Right atrium auricular region (tissue), 2 donors: ENCODE results near the gene LSM14A. TPM values are rescaled to one million over a fixed set of nuclear protein-coding genes. Genes with fewer than 3 reads are reported as not detected.
"Not testable (repeated sequence)": the region's sequence is repeated elsewhere in the genome, so short reads cannot be mapped to it uniquely, and the experiment has no call there.

Experiments used
- DNase-seq: peaks from one replicate; pipeline ENCODE4 v3.0.0-alpha.2; 2019; ENCODE audit warnings: low spot score
- H3K27ac ChIP-seq, 2 donors: fragments of 200-600 bp; sonication (generic); 1 replicate in 1 of 2; 2 replicates in 1 of 2; pipeline ENCODE4 v1.5.1; 2016 to 2019
- H3K27me3 ChIP-seq, 2 donors: fragments of 200-600 bp; sonication (generic); one replicate each; pipeline versions ENCODE4 v1.5.1 to v1.6.0; 2017 to 2019
- H3K36me3 ChIP-seq: fragments of 200-600 bp; sonication (generic); one replicate; pipeline ENCODE4 v1.5.1; 2016
- H3K4me1 ChIP-seq, 2 donors: fragments of 200-600 bp; sonication (generic); one replicate each; pipeline versions ENCODE4 v1.5.1 to v1.6.0; 2017 to 2019
- H3K4me3 ChIP-seq, 2 donors: fragments of 200-600 bp; sonication (generic); 1 replicate in 1 of 2; 2 replicates in 1 of 2; pipeline ENCODE4 v1.5.1; 2017 to 2019; ENCODE audit warnings: mild to moderate bottlenecking in 1 of 2, moderate library complexity in 1 of 2
- H3K9me3 ChIP-seq, 2 donors: fragments of 200-600 bp; sonication (generic); one replicate each; pipeline ENCODE4 v1.5.1; 2019
- CTCF ChIP-seq, 2 donors: fragments of 200-600 bp; sonication (generic); IDR thresholded peaks; one replicate each; pipeline ENCODE4 v1.5.1; 2019; ENCODE audit warnings: antibody characterized with exemption in 2 of 2
- total RNA-seq, 2 donors: library from RNA; depleted of rRNA; stranded (reverse); fragments of >200 nt; gene quantifications; one replicate each; pipeline ENCODE4 v1.1.0, GENCODE V29; 2016

Gene LSM14A
- total RNA-seq, 2 donors from 2014 or later: 60.3 to 80.2 TPM

GRCh38 chr19:34131100-34131499, 41.2 kb upstream of the LSM14A start:
- no peaks in the 10 kb centered on the region for H3K27me3 ChIP-seq
- H3K36me3 ChIP-seq: no peaks in the 10 kb centered on the region
- H3K9me3 ChIP-seq: no peaks in the 10 kb centered on the region
- H3K4me3 ChIP-seq: no peak overlapping the region
- H3K4me1 ChIP-seq: no peaks in the 10 kb centered on the region
- no peak for DNase-seq
- no peak overlapping the region for H3K27ac ChIP-seq
- no peak for TF ChIP-seq CTCF (IDR thresholded peaks at IDR 0.05)

GRCh38 chr19:34132145-34132544, 40.2 kb upstream of the LSM14A start:
- DNase-seq, H3K27me3 ChIP-seq, H3K9me3 ChIP-seq, H3K4me3 ChIP-seq, H3K4me1 ChIP-seq, H3K36me3 ChIP-seq, H3K27ac ChIP-seq: not testable (repeated sequence)

GRCh38 chr19:34132706-34133105, 39.6 kb upstream of the LSM14A start:
- not testable (repeated sequence) for H3K27me3 ChIP-seq, H3K36me3 ChIP-seq, H3K4me3 ChIP-seq, H3K27ac ChIP-seq, H3K9me3 ChIP-seq, H3K4me1 ChIP-seq, DNase-seq

GRCh38 chr19:34134190-34135053, 37.9 kb upstream of the LSM14A start:
- peak; percentile 81 for DNase-seq
- TF ChIP-seq CTCF (IDR thresholded peaks at IDR 0.05): peak in 1 of 2 donors; percentile 17
- H3K4me1 ChIP-seq: no peaks in the 10 kb centered on the region
- peak overlapping the region; percentile 77 to 86 for H3K4me3 ChIP-seq
- H3K27me3 ChIP-seq: no peaks in the 10 kb centered on the region
- H3K27ac ChIP-seq: peak overlapping the region; percentile 86 to 91
- H3K9me3 ChIP-seq: no peaks in the 10 kb centered on the region
- no peaks in the 10 kb centered on the region for H3K36me3 ChIP-seq

- DNase-seq: no peak
- Histone ChIP-seq H3K27me3 (no peaks in the 10 kb centered on the region), H3K4me1 (no peaks in the 10 kb centered on the region), H3K4me3 (peak overlapping the region; percentile 77 to 86), H3K36me3 (no peaks in the 10 kb centered on the region), H3K27ac (peak overlapping the region; percentile 86 to 91), H3K9me3 (no peaks in the 10 kb centered on the region)
- TF ChIP-seq CTCF (IDR thresholded peaks at IDR 0.05): no peak
These were observed 37.1 kb upstream of the LSM14A start for GRCh38 chr19:34135054-34135800.

GRCh38 chr19:34135821-34136611, 36.3 kb upstream of the LSM14A start:
- H3K27ac ChIP-seq: no peak overlapping the region
- H3K9me3 ChIP-seq: no peaks in the 10 kb centered on the region
- H3K27me3 ChIP-seq: no peaks in the 10 kb centered on the region
- no peak overlapping the region for H3K4me3 ChIP-seq
- no peak for TF ChIP-seq CTCF (IDR thresholded peaks at IDR 0.05)
- H3K4me1 ChIP-seq: no peaks in the 10 kb centered on the region
- no peaks in the 10 kb centered on the region for H3K36me3 ChIP-seq
- DNase-seq: no peak
